GM12865 (cell line): ENCODE results near the gene PNLIPRP1.

Source experiments
- DNase-seq: peaks from one replicate; pipeline ENCODE4 v3.0.0; 2010; ENCODE audit warnings: low read depth
- H3K4me3 ChIP-seq: 2 replicates; pipeline ENCODE4 v1.5.1; 2011; ENCODE audit warnings: mild to moderate bottlenecking, low read depth, low read length, control low read depth
- TF ChIP-seq, protein P1 (sequence below): IDR thresholded peaks from 2 replicates; pipeline ENCODE4 v1.5.1; 2011; ENCODE audit warnings: low read length, control low read depth, low read depth, inconsistent platforms; ENCODE audit not compliant: insufficient read depth; ENCODE audit errors: missing control alignments

Gene PNLIPRP1

GRCh38 chr10:116597543-116597942 is 6.8 kb downstream of the PNLIPRP1 start:
- TF ChIP-seq, protein P1, sequence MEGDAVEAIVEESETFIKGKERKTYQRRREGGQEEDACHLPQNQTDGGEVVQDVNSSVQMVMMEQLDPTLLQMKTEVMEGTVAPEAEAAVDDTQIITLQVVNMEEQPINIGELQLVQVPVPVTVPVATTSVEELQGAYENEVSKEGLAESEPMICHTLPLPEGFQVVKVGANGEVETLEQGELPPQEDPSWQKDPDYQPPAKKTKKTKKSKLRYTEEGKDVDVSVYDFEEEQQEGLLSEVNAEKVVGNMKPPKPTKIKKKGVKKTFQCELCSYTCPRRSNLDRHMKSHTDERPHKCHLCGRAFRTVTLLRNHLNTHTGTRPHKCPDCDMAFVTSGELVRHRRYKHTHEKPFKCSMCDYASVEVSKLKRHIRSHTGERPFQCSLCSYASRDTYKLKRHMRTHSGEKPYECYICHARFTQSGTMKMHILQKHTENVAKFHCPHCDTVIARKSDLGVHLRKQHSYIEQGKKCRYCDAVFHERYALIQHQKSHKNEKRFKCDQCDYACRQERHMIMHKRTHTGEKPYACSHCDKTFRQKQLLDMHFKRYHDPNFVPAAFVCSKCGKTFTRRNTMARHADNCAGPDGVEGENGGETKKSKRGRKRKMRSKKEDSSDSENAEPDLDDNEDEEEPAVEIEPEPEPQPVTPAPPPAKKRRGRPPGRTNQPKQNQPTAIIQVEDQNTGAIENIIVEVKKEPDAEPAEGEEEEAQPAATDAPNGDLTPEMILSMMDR: no peak
- H3K4me3 ChIP-seq: no peak overlapping the region
- DNase-seq: no peak

DNA sequence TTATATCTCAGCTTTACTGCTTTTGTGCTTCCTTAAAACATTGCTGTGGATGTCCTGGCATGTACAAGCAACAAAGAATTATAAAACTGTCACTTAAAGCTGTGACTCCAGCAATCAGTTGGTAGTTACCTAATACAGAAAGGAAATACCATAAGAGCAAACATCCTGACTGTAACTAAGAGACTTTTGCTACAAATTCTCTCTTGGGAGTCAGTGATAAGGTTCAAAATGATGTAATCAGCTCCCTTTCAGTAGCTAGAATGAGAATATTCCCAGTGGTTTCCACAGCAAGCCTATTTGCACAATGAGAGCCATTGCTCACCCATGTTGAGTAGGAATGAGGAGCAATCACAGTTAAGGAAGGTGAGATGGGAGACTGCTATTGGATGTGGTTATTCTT is 7.6 kb downstream of the PNLIPRP1 start:
- TF ChIP-seq, protein P1: no peak

DNA sequence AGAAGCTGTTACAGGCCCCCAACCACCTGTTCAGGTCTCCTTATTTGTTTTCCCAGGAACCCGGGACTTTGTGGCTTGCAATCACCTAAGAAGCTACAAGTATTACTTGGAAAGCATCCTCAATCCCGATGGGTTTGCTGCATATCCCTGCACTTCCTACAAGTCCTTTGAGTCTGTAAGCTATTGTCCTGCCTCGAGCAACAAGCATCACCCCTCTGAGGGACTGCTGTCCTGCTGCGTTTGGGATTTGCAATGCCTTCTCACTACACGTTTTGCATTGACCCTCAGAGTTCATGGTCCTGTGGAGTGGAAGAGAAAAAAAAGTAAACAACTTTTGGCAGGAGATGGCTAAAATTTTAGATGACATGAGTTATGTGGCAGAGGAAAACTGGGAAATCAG is 9.2 kb downstream of the PNLIPRP1 start:
- no peak for DNase-seq
- H3K4me3 ChIP-seq: no peak overlapping the region
- TF ChIP-seq, protein P1: no peak

More for the DNA sequence above, 7.6 kb downstream of the PNLIPRP1 start:
- DNase-seq: no peak
- H3K4me3 ChIP-seq: no peak overlapping the region

DNA sequence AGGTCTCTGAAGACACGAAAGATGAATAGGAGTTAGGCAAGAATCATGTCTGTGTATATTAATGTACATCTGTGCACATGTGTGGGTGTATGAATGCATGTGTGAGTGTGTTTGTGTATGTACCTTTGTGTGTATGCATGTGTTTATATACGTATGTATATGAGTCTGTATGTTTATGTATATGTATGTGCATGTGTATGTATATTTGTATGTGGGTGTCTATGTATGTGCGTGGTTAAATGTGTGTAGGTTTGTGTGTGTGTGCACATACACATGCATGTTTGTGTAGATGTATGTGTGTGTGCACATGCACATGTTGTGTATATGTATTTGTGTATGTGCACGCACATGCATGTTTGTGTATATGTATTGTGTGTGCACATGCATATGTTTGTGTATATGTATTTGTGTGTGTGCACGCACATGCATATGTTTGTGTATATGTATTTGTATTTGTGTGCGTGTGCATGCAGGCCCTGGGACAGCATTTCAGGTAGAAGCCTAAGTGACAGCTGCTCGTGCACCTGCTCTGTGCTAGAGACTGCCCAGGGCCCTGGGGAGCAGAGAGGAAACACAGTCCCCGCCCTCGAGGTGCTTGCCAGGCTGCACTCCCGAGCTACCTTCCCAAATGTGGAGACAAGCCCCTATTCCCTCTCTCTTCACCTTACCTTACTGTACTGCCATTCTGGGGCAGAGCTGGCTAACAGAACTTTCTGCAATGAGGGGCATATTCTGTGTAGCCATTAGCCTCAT is 12.1 kb downstream of the PNLIPRP1 start:
- TF ChIP-seq, protein P1: no peak
- no peak overlapping the region for H3K4me3 ChIP-seq
- no peak for DNase-seq

- DNase-seq: no peak
- TF ChIP-seq, protein P1: no peak
- no peak overlapping the region for H3K4me3 ChIP-seq
Measured at GRCh38 chr10:116606061-116606483, 15.3 kb downstream of the PNLIPRP1 start.

- TF ChIP-seq, protein P1: no peak
- DNase-seq: no peak
- H3K4me3 ChIP-seq: no peak overlapping the region
Measured at GRCh38 chr10:116607336-116607735, 16.6 kb downstream of the PNLIPRP1 start.
